Measurements from ENCODE around the gene TECPR2.

DNA sequence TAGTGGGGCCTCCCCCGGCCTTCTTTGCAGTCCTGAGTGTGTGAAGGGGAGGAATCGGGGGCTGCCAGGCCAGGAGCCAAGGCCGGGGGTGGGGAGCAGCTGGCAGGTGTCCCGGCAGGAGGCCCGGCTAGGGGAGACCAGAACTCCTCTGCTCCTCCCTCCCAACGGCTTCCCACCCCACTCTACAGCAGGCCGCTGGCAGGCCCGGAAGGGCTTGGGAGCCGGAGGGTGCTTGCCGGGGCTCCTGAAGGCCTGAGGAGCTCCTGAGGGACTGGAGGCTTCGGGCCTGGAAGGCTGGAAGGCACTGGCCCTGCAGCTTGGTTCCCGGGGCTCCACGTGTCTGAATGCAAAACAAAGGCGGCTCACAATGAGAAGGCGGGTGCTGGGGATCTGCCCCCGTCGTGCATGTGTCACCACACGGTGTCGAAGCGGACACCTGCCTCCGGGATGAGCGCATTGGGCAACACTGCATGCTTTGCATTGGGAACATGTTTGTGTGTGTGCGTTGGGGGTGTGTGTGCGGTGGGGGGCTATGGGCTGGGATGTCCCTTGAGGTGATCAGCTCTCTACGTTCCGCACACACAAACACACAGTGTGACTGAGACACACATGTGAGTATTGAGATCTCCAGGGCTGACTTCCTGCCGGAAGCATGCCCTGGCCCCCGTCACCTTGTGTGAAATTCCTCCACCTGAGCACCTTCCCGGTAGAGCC, 177.7 kb downstream of the TECPR2 start:
- TF ChIP-seq CTCF (conservative IDR thresholded peaks at IDR 0.05), result no peak
- TF ChIP-seq EZH2 (IDR thresholded peaks at IDR 0.05; ENCODE audit: low read depth), result no peak

All from PC-9 (cell line).